Measurements from ENCODE around the gene ZNF146.

DNA sequence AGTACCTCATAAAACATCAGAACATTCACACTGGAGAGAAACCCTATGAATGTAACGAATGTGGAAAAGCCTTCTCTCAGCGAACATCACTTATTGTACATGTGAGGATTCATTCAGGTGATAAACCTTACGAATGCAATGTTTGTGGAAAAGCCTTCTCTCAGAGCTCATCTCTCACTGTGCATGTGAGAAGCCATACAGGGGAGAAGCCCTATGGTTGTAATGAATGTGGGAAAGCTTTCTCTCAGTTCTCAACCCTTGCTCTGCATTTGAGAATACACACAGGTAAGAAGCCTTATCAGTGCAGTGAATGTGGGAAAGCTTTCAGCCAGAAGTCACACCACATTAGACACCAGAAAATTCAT lies 22.0 kb downstream of the ZNF146 start:
- TF ChIP-seq SP1 (IDR thresholded peaks at IDR 0.05) (no peak), FOXK2 (IDR thresholded peaks at IDR 0.05) (no peak), TARDBP (IDR thresholded peaks at IDR 0.05) (no peak), HDGF (IDR thresholded peaks at IDR 0.05; ENCODE audit: borderline replicate concordance) (no peak), SUZ12 (IDR thresholded peaks at IDR 0.05) (no peak), CTBP1 (IDR thresholded peaks at IDR 0.05; ENCODE audit: borderline replicate concordance) (no peak), FOXA1 (IDR thresholded peaks at IDR 0.05) (no peak), FOXM1 (IDR thresholded peaks at IDR 0.05; ENCODE audit: borderline replicate concordance) (no peak), ELF4 (IDR thresholded peaks at IDR 0.05) (no peak), BHLHE40 (IDR thresholded peaks at IDR 0.05; ENCODE audit: borderline replicate concordance) (no peak), ARNT (IDR thresholded peaks at IDR 0.05) (no peak), ZNF384 (IDR thresholded peaks at IDR 0.05) (no peak)
- TF ChIP-seq, protein P1, sequence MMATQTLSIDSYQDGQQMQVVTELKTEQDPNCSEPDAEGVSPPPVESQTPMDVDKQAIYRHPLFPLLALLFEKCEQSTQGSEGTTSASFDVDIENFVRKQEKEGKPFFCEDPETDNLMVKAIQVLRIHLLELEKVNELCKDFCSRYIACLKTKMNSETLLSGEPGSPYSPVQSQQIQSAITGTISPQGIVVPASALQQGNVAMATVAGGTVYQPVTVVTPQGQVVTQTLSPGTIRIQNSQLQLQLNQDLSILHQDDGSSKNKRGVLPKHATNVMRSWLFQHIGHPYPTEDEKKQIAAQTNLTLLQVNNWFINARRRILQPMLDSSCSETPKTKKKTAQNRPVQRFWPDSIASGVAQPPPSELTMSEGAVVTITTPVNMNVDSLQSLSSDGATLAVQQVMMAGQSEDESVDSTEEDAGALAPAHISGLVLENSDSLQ (IDR thresholded peaks at IDR 0.05): no peak
